ENCODE measurements around the gene MAJIN. TPM values are rescaled to one million over a fixed set of nuclear protein-coding genes. Genes with fewer than 3 reads are reported as not detected.

Gene MAJIN
- under 1 TPM; 0.29 to 0.37 TPM for total RNA-seq

- CTCF ChIA-PET: interaction anchor here (1.4 kb wide), 1 partner anchor 26 kb away, joined by 3 read pairs; no protein-coding TSS in a partner anchor
- Mint-ChIP-seq H3K4me1 (ENCODE audit: low read depth) (peaks cover 41% of the 10 kb centered on the region), H3K36me3 (ENCODE audit: low read depth) (no peaks in the 10 kb centered on the region), H3K27me3 (ENCODE audit: low read depth) (no peaks in the 10 kb centered on the region), H3K9me3 (no peaks in the 10 kb centered on the region), H3K4me3 (peak within 1 kb of the TSS; percentile 69), H3K27ac (peak within 1 kb of the TSS; percentile 81)
- DNase-seq: peak; percentile 89
- intact Hi-C loops (cut with micrococcal nuclease): loop anchor here (2.0 to 5.0 kb wide), 3 partner anchors 43 to 146 kb away; partner anchors contain the start of genes ARL2 and ZNHIT2
Observed at GRCh38 chr11:64971421-64972233, at the start of gene MAJIN. Gene MAJIN, minus strand, starts transcription at chr11:64972108. Its CDS starts 12,703 bp downstream, at chr11:64959405.

- intact Hi-C loops (cut with micrococcal nuclease): no loop called here
- DNase-seq: no peak
- CTCF ChIA-PET: no interaction called here
- Mint-ChIP-seq H3K27ac (no peak overlapping the region), H3K27me3 (ENCODE audit: low read depth) (no peaks in the 10 kb centered on the region), H3K4me3 (no peak overlapping the region), H3K36me3 (ENCODE audit: low read depth) (peaks cover 8% of the 10 kb centered on the region), H3K9me3 (no peaks in the 10 kb centered on the region), H3K4me1 (ENCODE audit: low read depth) (peaks cover 6% of the 10 kb centered on the region)
Observed at GRCh38 chr11:65021509-65021908, 49.6 kb upstream of the MAJIN start.

GRCh38 chr11:65021003-65021402, 49.1 kb upstream of the MAJIN start:
- Mint-ChIP-seq H3K4me1 (ENCODE audit: low read depth) (peaks cover 10% of the 10 kb centered on the region), H3K4me3 (no peak overlapping the region), H3K27me3 (ENCODE audit: low read depth) (no peaks in the 10 kb centered on the region), H3K36me3 (ENCODE audit: low read depth) (peaks cover 11% of the 10 kb centered on the region), H3K9me3 (no peaks in the 10 kb centered on the region), H3K27ac (no peak overlapping the region)
- CTCF ChIA-PET: no interaction called here
- no peak for DNase-seq
- intact Hi-C loops (cut with micrococcal nuclease): no loop called here

GRCh38 chr11:65019824-65020223, 47.9 kb upstream of the MAJIN start:
- Mint-ChIP-seq H3K27me3 (ENCODE audit: low read depth) (no peaks in the 10 kb centered on the region), H3K4me3 (no peak overlapping the region), H3K9me3 (no peaks in the 10 kb centered on the region), H3K4me1 (ENCODE audit: low read depth) (peaks cover 20% of the 10 kb centered on the region), H3K27ac (no peak overlapping the region), H3K36me3 (ENCODE audit: low read depth) (peaks cover 11% of the 10 kb centered on the region)
- intact Hi-C loops (cut with micrococcal nuclease): no loop called here
- no peak for DNase-seq
- CTCF ChIA-PET: no interaction called here

- intact Hi-C loops (cut with micrococcal nuclease): no loop called here
- CTCF ChIA-PET: no interaction called here
- no peaks in the 10 kb centered on the region for H3K9me3 Mint-ChIP-seq
- H3K27ac Mint-ChIP-seq: no peak overlapping the region
- peaks cover 11% of the 10 kb centered on the region for H3K36me3 Mint-ChIP-seq (ENCODE audit: low read depth)
- no peak for DNase-seq
- no peak overlapping the region for H3K4me3 Mint-ChIP-seq
- no peaks in the 10 kb centered on the region for H3K27me3 Mint-ChIP-seq (ENCODE audit: low read depth)
- peaks cover 27% of the 10 kb centered on the region for H3K4me1 Mint-ChIP-seq (ENCODE audit: low read depth)
Observed at GRCh38 chr11:65017937-65018336, 46.0 kb upstream of the MAJIN start.

GRCh38 chr11:65016705-65017104, 44.8 kb upstream of the MAJIN start:
- no peak for DNase-seq
- H3K27me3 Mint-ChIP-seq (ENCODE audit: low read depth): no peaks in the 10 kb centered on the region
- H3K27ac Mint-ChIP-seq: no peak overlapping the region
- H3K9me3 Mint-ChIP-seq: no peaks in the 10 kb centered on the region
- intact Hi-C loops (cut with micrococcal nuclease): no loop called here
- peaks cover 11% of the 10 kb centered on the region for H3K36me3 Mint-ChIP-seq (ENCODE audit: low read depth)
- H3K4me1 Mint-ChIP-seq (ENCODE audit: low read depth): peaks cover 27% of the 10 kb centered on the region
- no peak overlapping the region for H3K4me3 Mint-ChIP-seq
- CTCF ChIA-PET: no interaction called here

GRCh38 chr11:65014726-65015227, 42.9 kb upstream of the MAJIN start:
- H3K27me3 Mint-ChIP-seq (ENCODE audit: low read depth): no peaks in the 10 kb centered on the region
- H3K4me3 Mint-ChIP-seq: peak overlapping the region; percentile 90
- CTCF ChIA-PET: interaction anchor here (0.6 to 3.8 kb wide), 15 partner anchors 12 to 247 kb away, joined by 3 to 22 read pairs (median 4); partner anchors contain the start of genes POLA2, SAC3D1, SNX15 and TM7SF2
- intact Hi-C loops (cut with micrococcal nuclease): loop anchor here (1.0 to 5.0 kb wide), 6 partner anchors 27 to 248 kb away; partner anchors contain the start of genes ATG2A, POLA2, SAC3D1 and SF1
- H3K36me3 Mint-ChIP-seq (ENCODE audit: low read depth): peaks cover 9% of the 10 kb centered on the region
- H3K9me3 Mint-ChIP-seq: no peaks in the 10 kb centered on the region
- peak; percentile 36 for DNase-seq
- H3K27ac Mint-ChIP-seq: peak overlapping the region; percentile 95
- H3K4me1 Mint-ChIP-seq (ENCODE audit: low read depth): peaks cover 27% of the 10 kb centered on the region

- H3K4me1 Mint-ChIP-seq (ENCODE audit: low read depth): peaks cover 27% of the 10 kb centered on the region
- CTCF ChIA-PET: interaction anchor here (0.6 to 3.8 kb wide), 15 partner anchors 11 to 248 kb away, joined by 3 to 22 read pairs (median 4); partner anchors contain the start of genes POLA2, SAC3D1, SNX15 and TM7SF2
- H3K27me3 Mint-ChIP-seq (ENCODE audit: low read depth): no peaks in the 10 kb centered on the region
- DNase-seq: peak; percentile 87
- peak within 1 kb of the TSS; percentile 96 for H3K27ac Mint-ChIP-seq
- H3K4me3 Mint-ChIP-seq: peak within 1 kb of the TSS; percentile 90
- intact Hi-C loops (cut with micrococcal nuclease): loop anchor here (1.0 to 5.0 kb wide), 14 partner anchors 13 to 317 kb away; partner anchors contain the start of genes ATG2A, CAPN1, CDCA5 and POLA2
- H3K36me3 Mint-ChIP-seq (ENCODE audit: low read depth): peaks cover 9% of the 10 kb centered on the region
- H3K9me3 Mint-ChIP-seq: no peaks in the 10 kb centered on the region
Observed at GRCh38 chr11:65013888-65014725, 42.2 kb upstream of the MAJIN start, which contains the start of gene ARL2. Gene ARL2, plus strand, starts transcription at chr11:65014160. Its CDS starts 48 bp downstream, at chr11:65014208.

GRCh38 chr11:65013130-65013887, 41.4 kb upstream of the MAJIN start:
- intact Hi-C loops (cut with micrococcal nuclease): loop anchor here (1.0 to 5.0 kb wide), 10 partner anchors 14 to 317 kb away; partner anchors contain the start of genes CAPN1, CDCA5, POLA2 and PPP2R5B
- CTCF ChIA-PET: interaction anchor here (0.6 to 3.8 kb wide), 19 partner anchors 9 to 204 kb away, joined by 3 to 12 read pairs (median 4); partner anchors contain the start of genes TM7SF2, VPS51 and ZNHIT2
- DNase-seq: peak; percentile 96
- H3K36me3 Mint-ChIP-seq (ENCODE audit: low read depth): peaks cover 9% of the 10 kb centered on the region
- peaks cover 27% of the 10 kb centered on the region for H3K4me1 Mint-ChIP-seq (ENCODE audit: low read depth)
- peak overlapping the region; percentile 96 for H3K27ac Mint-ChIP-seq
- H3K4me3 Mint-ChIP-seq: peak overlapping the region; percentile 85
- H3K27me3 Mint-ChIP-seq (ENCODE audit: low read depth): no peaks in the 10 kb centered on the region
- H3K9me3 Mint-ChIP-seq: no peaks in the 10 kb centered on the region

- Mint-ChIP-seq H3K27me3 (ENCODE audit: low read depth) (no peaks in the 10 kb centered on the region), H3K4me1 (ENCODE audit: low read depth) (peaks cover 5% of the 10 kb centered on the region), H3K27ac (no peak overlapping the region), H3K36me3 (ENCODE audit: low read depth) (no peaks in the 10 kb centered on the region), H3K4me3 (no peak overlapping the region), H3K9me3 (no peaks in the 10 kb centered on the region)
- CTCF ChIA-PET: interaction anchor here (0.6 to 0.8 kb wide), 2 partner anchors 12 to 162 kb away, joined by 3 read pairs; partner anchors contain the start of gene BATF2
- no peak for DNase-seq
- intact Hi-C loops (cut with micrococcal nuclease): loop anchor here (1.0 kb wide), 1 partner anchor 91 kb away; no protein-coding TSS in a partner anchor
Observed at GRCh38 chr11:65008873-65009272, 37.0 kb upstream of the MAJIN start.

GRCh38 chr11:65008016-65008415, 36.1 kb upstream of the MAJIN start:
- H3K9me3 Mint-ChIP-seq: no peaks in the 10 kb centered on the region
- H3K4me3 Mint-ChIP-seq: no peak overlapping the region
- peaks cover under 1% of the 10 kb centered on the region for H3K4me1 Mint-ChIP-seq (ENCODE audit: low read depth)
- intact Hi-C loops (cut with micrococcal nuclease): loop anchor here (1.0 kb wide), 1 partner anchor 90 kb away; no protein-coding TSS in a partner anchor
- H3K27me3 Mint-ChIP-seq (ENCODE audit: low read depth): no peaks in the 10 kb centered on the region
- CTCF ChIA-PET: no interaction called here
- peak; percentile 34 for DNase-seq
- no peak overlapping the region for H3K27ac Mint-ChIP-seq
- no peaks in the 10 kb centered on the region for H3K36me3 Mint-ChIP-seq (ENCODE audit: low read depth)

Data from activated naive CD4-positive, alpha-beta T cell treated with anti-CD3 and anti-CD28 coated beads for 36 hours (primary cell).